DND-41 (cell line): Measurements from ENCODE around the gene PSMD14.
A peak's percentile ranks its signal among the peaks of the same experiment; 100 is the strongest.

Source experiments
- ATAC-seq: fragments of 200-7000 bp; cut with Tn5 transposase; 3 replicates; pipeline ENCODE4 v1.9.1; 2021; ENCODE audit warnings: low read depth; ENCODE audit not compliant: insufficient read depth
- DNase-seq: peaks from one replicate; pipeline ENCODE4 v3.0.0-alpha.2; 2020
- H2AFZ ChIP-seq: 2 replicates; pipeline ENCODE4 v1.6.0; 2012; ENCODE audit warnings: low read depth, low read length
- H3K27ac ChIP-seq: 2 replicates; pipeline ENCODE4 v1.5.1; 2012; ENCODE audit warnings: low read length, inconsistent platforms
- H3K27me3 ChIP-seq: fragments of 200-600 bp; sonication (generic); 2 replicates; pipeline ENCODE4 v1.6.0; 2012; ENCODE audit warnings: low read length, mild to moderate bottlenecking, inconsistent platforms; ENCODE audit not compliant: insufficient read depth, poor library complexity
- H3K36me3 ChIP-seq: 2 replicates; pipeline ENCODE4 v1.5.1; 2012; ENCODE audit warnings: low read length, inconsistent platforms; ENCODE audit not compliant: insufficient read depth
- H3K4me1 ChIP-seq: 2 replicates; pipeline ENCODE4 v1.5.1; 2012; ENCODE audit warnings: mild to moderate bottlenecking, low read length; ENCODE audit not compliant: insufficient read depth
- H3K4me2 ChIP-seq: 2 replicates; pipeline ENCODE4 v1.6.0; 2012; ENCODE audit warnings: mild to moderate bottlenecking, moderate library complexity, low read length, inconsistent platforms; ENCODE audit not compliant: insufficient read depth
- H3K4me3 ChIP-seq, 2 experiments: fragments of 200-600 bp in 1 of 2; shearing (Covaris generic) in 1 of 2; 2 replicates each; pipeline ENCODE4 v1.5.1; 2012 to 2016; ENCODE audit warnings: inconsistent platforms in 2 of 2, low read length in 2 of 2, mild to moderate bottlenecking in 2 of 2, low read depth in 1 of 2, moderate library complexity in 1 of 2
- H3K79me2 ChIP-seq: 2 replicates; pipeline ENCODE4 v1.6.0; 2012; ENCODE audit warnings: low read length, inconsistent platforms; ENCODE audit not compliant: insufficient read depth
- H3K9ac ChIP-seq: 2 replicates; pipeline ENCODE4 v1.6.0; 2012; ENCODE audit warnings: low read depth, mild to moderate bottlenecking, inconsistent platforms, low read length, moderate library complexity
- H3K9me3 ChIP-seq: 2 replicates; pipeline ENCODE4 v1.5.1; 2012; ENCODE audit warnings: low read length, moderate library complexity, mild to moderate bottlenecking, inconsistent platforms; ENCODE audit not compliant: insufficient read depth, severe bottlenecking
- H4K20me1 ChIP-seq: 2 replicates; pipeline ENCODE4 v1.6.0; 2012; ENCODE audit warnings: low read length; ENCODE audit not compliant: insufficient read depth
- CTCF ChIP-seq: IDR thresholded peaks from 2 replicates; pipeline ENCODE4 v1.5.1; 2012; ENCODE audit warnings: borderline replicate concordance, low read length, moderate library complexity, mild to moderate bottlenecking; ENCODE audit not compliant: poor library complexity, severe bottlenecking; ENCODE audit errors: extremely low read depth
- EZH2 ChIP-seq: IDR thresholded peaks from 3 replicates; pipeline ENCODE4 v1.6.1; 2012; ENCODE audit warnings: borderline replicate concordance, low read depth, mild to moderate bottlenecking, moderate library complexity, low read length, inconsistent platforms; ENCODE audit not compliant: severe bottlenecking

Gene PSMD14

GRCh38 chr2:161308178-161308955, at the start of gene PSMD14:
Gene PSMD14 (plus strand): TSS chr2:161308425. CDS start chr2:161318826, 10,401 bp downstream.
- Histone ChIP-seq H3K27me3 (no peaks in the 10 kb centered on the region), H3K4me1 (peaks cover 43% of the 10 kb centered on the region), H3K79me2 (peaks cover 63% of the 10 kb centered on the region), H3K4me2 (peak within 1 kb of the TSS; percentile 74), H3K27ac (peak within 1 kb of the TSS; percentile 92), H4K20me1 (peaks cover 15% of the 10 kb centered on the region; the same call in 1 of the 2 replicates), H2AFZ (peak within 1 kb of the TSS; percentile 92), H3K36me3 (peaks cover 4% of the 10 kb centered on the region; the same call in 1 of the 2 replicates), H3K9me3 (peaks cover 4% of the 10 kb centered on the region), H3K9ac (peak within 1 kb of the TSS; percentile 69), H3K4me3 (peak within 1 kb of the TSS; percentile 79 to 84)
- peak; percentile 92 for DNase-seq
- ATAC-seq: peak; percentile 91
- TF ChIP-seq EZH2: no peak
- peak; percentile 6 for TF ChIP-seq CTCF

DNA sequence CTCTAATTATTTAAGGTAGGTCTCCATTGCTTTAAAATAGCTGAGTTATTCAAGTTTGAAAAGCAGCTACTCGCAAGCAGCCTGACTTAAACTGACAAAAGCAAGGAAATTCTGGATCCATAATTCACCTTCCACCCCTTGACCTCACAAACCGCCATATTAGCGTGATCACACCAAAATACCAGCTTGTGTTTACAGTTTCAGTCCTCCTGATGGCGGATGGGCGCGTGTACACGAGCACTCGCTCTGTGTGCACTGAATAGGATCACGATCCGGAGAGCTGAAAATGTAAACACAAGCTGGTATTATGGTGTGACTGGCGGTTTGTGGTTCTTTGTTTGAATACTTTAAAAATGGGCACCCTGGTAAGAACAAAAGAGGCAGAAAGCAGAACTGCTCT, 42.4 kb upstream of the PSMD14 start:
- TF ChIP-seq EZH2 (no peak), CTCF (no peak)
- no peak overlapping the region for H2AFZ ChIP-seq
- no peak for ATAC-seq

GRCh38 chr2:161269111-161269510, 39.1 kb upstream of the PSMD14 start:
- no peaks in the 10 kb centered on the region for H3K27me3 ChIP-seq
- DNase-seq (no peak), ATAC-seq (no peak)
- H3K27ac ChIP-seq: no peak overlapping the region
- no peaks in the 10 kb centered on the region for H3K79me2 ChIP-seq
- H3K9me3 ChIP-seq: no peaks in the 10 kb centered on the region
- H2AFZ ChIP-seq: no peak overlapping the region
- H4K20me1 ChIP-seq: no peaks in the 10 kb centered on the region
- H3K4me1 ChIP-seq: no peaks in the 10 kb centered on the region
- H3K4me3 ChIP-seq: no peak overlapping the region
- H3K9ac ChIP-seq: no peak overlapping the region
- H3K36me3 ChIP-seq: no peaks in the 10 kb centered on the region
- H3K4me2 ChIP-seq: no peak overlapping the region
- TF ChIP-seq EZH2 (no peak), CTCF (no peak)

More for the DNA sequence above, 42.4 kb upstream of the PSMD14 start:
- no peaks in the 10 kb centered on the region for H3K36me3 ChIP-seq
- H3K4me2 ChIP-seq: no peak overlapping the region
- no peaks in the 10 kb centered on the region for H3K79me2 ChIP-seq
- H4K20me1 ChIP-seq: no peaks in the 10 kb centered on the region
- no peaks in the 10 kb centered on the region for H3K27me3 ChIP-seq
- H3K9me3 ChIP-seq: no peaks in the 10 kb centered on the region
- no peak overlapping the region for H3K27ac ChIP-seq
- DNase-seq: no peak
- H3K4me3 ChIP-seq: no peak overlapping the region
- H3K4me1 ChIP-seq: no peaks in the 10 kb centered on the region
- H3K9ac ChIP-seq: no peak overlapping the region
